MCF 10A (cell line): ENCODE data around the gene PRR12. TPM values are rescaled to one million over a fixed set of nuclear protein-coding genes. Genes with fewer than 3 reads are reported as not detected.

Experiments
- BruUV-seq: library from RNA; stranded (reverse); fragments of 400-500 nt; replicated peaks from 2 replicates; lab custom pipeline; 2021; lab: Mats Ljungman, UMichigan
- CTCF ChIA-PET: fragments of 300-600 bp; sonication (Branson Sonifier 250); formaldehyde crosslinking; extraction: SDS; loops from one replicate; lab custom pipeline; 2021; ENCODE audit warnings: antibody characterized with exemption, inconsistent platforms; lab: Yijun Ruan, JAX
- POLR2A ChIA-PET: fragments of 300-600, 350-650 bp; sonication (Branson Sonifier 250); formaldehyde crosslinking; extraction: SDS; loops from one replicate; lab custom pipeline; 2020; ENCODE audit warnings: antibody characterized with exemption, inconsistent platforms; lab: Yijun Ruan, JAX
- DNase-seq: peaks from one replicate; pipeline ENCODE4 v3.0.0-alpha.2; 2018; ENCODE audit not compliant: unreplicated experiment
- H3K27ac Mint-ChIP-seq: one replicate; pipeline ENCODE4 v1.8.0; 2022; ENCODE audit warnings: mild to moderate bottlenecking, low read depth, mixed read lengths; ENCODE audit not compliant: unreplicated experiment
- H3K27me3 Mint-ChIP-seq: one replicate; pipeline ENCODE4 v1.8.0; 2022; ENCODE audit warnings: mixed read lengths; ENCODE audit not compliant: insufficient read depth, unreplicated experiment
- H3K36me3 Mint-ChIP-seq: one replicate; pipeline ENCODE4 v1.8.0; 2022; ENCODE audit warnings: mild to moderate bottlenecking, moderate library complexity, mixed read lengths; ENCODE audit not compliant: insufficient read depth, unreplicated experiment
- H3K4me1 Mint-ChIP-seq: one replicate; pipeline ENCODE4 v1.8.0; 2022; ENCODE audit warnings: mixed read lengths; ENCODE audit not compliant: insufficient read depth, unreplicated experiment
- H3K4me3 Mint-ChIP-seq: one replicate; pipeline ENCODE4 v1.8.0; 2022; ENCODE audit warnings: mild to moderate bottlenecking, moderate library complexity, mixed read lengths; ENCODE audit not compliant: unreplicated experiment
- H3K9me3 Mint-ChIP-seq: one replicate; pipeline ENCODE4 v1.8.0; 2022; ENCODE audit warnings: mixed read lengths; ENCODE audit not compliant: unreplicated experiment
- CTCF ChIP-seq: fragments of 200-600 bp; IDR thresholded peaks from one replicate; pipeline ENCODE4 v1.8.0; 2022; ENCODE audit warnings: antibody characterized with exemption, mild to moderate bottlenecking; ENCODE audit not compliant: unreplicated experiment
- intact Hi-C: fragments of 100-400 bp; cut with micrococcal nuclease; formaldehyde crosslinking; loops from 2 replicates; pipeline ENCODE4 v1.14.1; 2022
- total RNA-seq: library from RNA; stranded (reverse); gene quantifications from 2 replicates; pipeline ENCODE4 v1.2.3, GENCODE V29; 2022

Gene PRR12
- total RNA-seq, 1 experiment from 2014 or later = 19.0 TPM

DNA sequence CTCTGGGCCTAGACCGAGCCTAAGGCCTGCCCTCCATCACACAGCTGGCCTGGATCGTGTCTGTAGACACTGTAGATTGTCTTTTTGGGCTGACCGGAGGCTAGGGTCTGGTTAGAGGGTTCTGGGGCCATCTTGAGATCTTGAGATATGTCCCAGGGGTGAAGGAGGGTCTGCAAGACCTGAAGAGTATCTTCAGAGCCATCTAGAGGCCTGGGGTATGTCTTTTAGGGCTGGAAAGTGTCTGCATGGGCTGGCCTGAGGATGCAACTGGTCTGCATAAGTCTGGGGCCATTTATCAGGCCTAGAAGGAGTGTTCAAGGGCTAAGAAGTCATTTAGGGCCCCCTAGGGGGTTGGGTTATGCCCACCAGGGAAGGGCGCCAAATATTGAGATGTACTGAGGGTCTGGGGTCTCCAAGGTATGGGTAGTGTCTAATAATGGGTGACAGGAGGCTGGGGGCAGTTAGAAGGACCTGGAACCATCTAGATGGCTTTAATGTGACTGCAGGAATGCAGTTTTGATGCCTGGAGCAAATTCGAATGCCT, 51.6 kb downstream of the PRR12 start:
- Mint-ChIP-seq H3K4me3 (peak overlapping the region; percentile 84), H3K27me3 (no peaks in the 10 kb centered on the region), H3K4me1 (peaks cover 40% of the 10 kb centered on the region), H3K27ac (peak overlapping the region; percentile 100), H3K9me3 (no peaks in the 10 kb centered on the region), H3K36me3 (peaks cover 23% of the 10 kb centered on the region)
- POLR2A ChIA-PET = interaction anchor here (0.7 to 7.5 kb wide), 15 partner anchors 11 to 649 kb away, joined by 3 to 167 read pairs (median 12); partner anchors contain the start of genes AKT1S1, AP2A1, BCL2L12 and IRF3
- no TSS peak for BruUV-seq
- intact Hi-C loops = loop anchor here (1.0 kb wide), 1 partner anchor 23 kb away; the partner anchor contains the start of genes BCL2L12 and IRF3
- DNase-seq = no peak
- CTCF ChIA-PET = interaction anchor here (0.7 to 3.4 kb wide), 3 partner anchors 30 to 99 kb away, joined by 3 to 19 read pairs (median 3); no protein-coding TSS in a partner anchor
- no peak for TF ChIP-seq CTCF

DNA sequence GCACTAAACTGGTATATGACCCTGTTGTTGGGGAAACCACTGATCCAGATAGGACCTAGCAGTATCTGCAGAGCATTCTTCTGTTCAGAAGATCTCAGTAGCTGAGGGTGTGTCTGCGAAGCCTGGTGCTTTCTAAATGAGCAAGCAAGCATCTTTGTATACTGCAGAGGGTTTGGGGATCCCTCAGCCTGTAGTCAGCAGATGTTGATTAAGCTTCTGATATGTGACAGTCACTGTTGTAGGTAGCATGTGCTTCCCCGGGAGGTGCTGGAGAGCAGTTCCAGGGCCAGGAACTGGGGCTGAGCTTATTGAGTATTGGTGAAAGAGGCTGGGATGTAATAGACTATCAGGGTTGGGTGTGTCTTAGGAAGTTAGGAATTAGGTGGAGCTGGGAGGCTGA, 52.5 kb downstream of the PRR12 start:
- Mint-ChIP-seq H3K27me3 (no peaks in the 10 kb centered on the region), H3K27ac (peak overlapping the region; percentile 100), H3K36me3 (peaks cover 32% of the 10 kb centered on the region), H3K9me3 (no peaks in the 10 kb centered on the region), H3K4me3 (peak overlapping the region; percentile 84), H3K4me1 (peaks cover 31% of the 10 kb centered on the region)
- intact Hi-C loops = no loop called here
- no TSS peak for BruUV-seq
- DNase-seq = no peak
- TF ChIP-seq CTCF = no peak
- ChIA-PET POLR2A (interaction anchor here (0.6 to 7.5 kb wide), 9 partner anchors 10 to 207 kb away, joined by 3 to 167 read pairs (median 3); partner anchors contain the start of genes BCL2L12, IRF3, NOSIP and PRMT1), CTCF (interaction anchor here (0.5 to 3.4 kb wide), 4 partner anchors 29 to 73 kb away, joined by 3 to 19 read pairs (median 4); no protein-coding TSS in a partner anchor)

DNA sequence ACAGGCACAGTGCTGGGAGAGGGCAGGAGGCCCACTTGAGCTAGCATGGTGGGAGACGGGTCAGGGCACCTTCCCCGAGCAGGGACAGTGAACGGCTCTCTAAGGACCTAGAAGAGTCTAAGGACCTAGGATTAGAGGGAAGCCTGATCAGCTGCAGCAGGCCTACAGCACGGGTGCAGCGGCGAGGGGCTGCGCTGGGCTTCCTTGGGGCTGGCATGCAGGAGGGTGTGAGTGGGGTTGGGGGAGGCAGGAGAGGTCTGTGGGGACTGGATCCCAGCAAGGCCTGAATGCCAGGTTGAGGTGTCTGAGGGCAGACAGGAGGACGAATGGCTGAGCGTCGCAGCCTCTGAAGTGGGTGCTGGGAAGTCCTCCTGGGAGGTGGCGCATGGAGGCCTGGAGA, 54.6 kb downstream of the PRR12 start:
- CTCF ChIA-PET = interaction anchor here (0.5 to 1.5 kb wide), 7 partner anchors 14 to 137 kb away, joined by 3 to 5 read pairs (median 3); no protein-coding TSS in a partner anchor
- Mint-ChIP-seq H3K9me3 (no peaks in the 10 kb centered on the region), H3K4me3 (no peak overlapping the region), H3K27me3 (no peaks in the 10 kb centered on the region), H3K4me1 (peaks cover 20% of the 10 kb centered on the region), H3K36me3 (peaks cover 49% of the 10 kb centered on the region), H3K27ac (no peak overlapping the region)
- no TSS peak for BruUV-seq
- no peak for TF ChIP-seq CTCF
- DNase-seq = no peak
- POLR2A ChIA-PET = no interaction called here
- intact Hi-C loops = no loop called here

DNA sequence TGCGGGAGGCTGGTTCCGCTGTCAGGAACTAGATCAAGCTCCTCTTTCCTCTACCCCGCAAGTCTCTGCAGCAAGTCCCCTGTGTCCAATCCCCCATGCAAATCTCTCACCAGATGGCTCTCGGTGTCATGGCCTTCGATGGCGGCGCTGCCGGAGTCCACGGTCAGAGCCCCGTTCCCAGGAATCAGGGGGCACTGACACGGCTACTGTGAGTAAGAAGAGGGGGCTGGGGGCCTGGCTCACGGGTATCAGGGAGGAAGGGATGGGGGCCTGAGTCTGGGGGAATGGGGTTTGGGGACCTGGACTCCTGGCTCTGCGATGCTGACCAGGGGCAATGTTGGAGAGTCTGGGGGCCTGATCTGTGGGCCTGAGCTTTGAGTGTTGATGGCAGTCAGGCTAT, 55.0 kb downstream of the PRR12 start:
- Mint-ChIP-seq H3K27me3 (no peaks in the 10 kb centered on the region), H3K4me3 (no peak overlapping the region), H3K4me1 (peaks cover 20% of the 10 kb centered on the region), H3K36me3 (peaks cover 49% of the 10 kb centered on the region), H3K9me3 (no peaks in the 10 kb centered on the region), H3K27ac (no peak overlapping the region)
- intact Hi-C loops = no loop called here
- BruUV-seq = no TSS peak
- CTCF ChIA-PET = interaction anchor here (0.5 to 1.5 kb wide), 6 partner anchors 14 to 137 kb away, joined by 3 to 5 read pairs (median 3); no protein-coding TSS in a partner anchor
- TF ChIP-seq CTCF = no peak
- POLR2A ChIA-PET = no interaction called here
- no peak for DNase-seq
